Endodermal cell (in vitro differentiated cells): ENCODE data around the gene ZNF579. TPM values are rescaled to one million over a fixed set of nuclear protein-coding genes. Genes with fewer than 3 reads are reported as not detected.
"Not testable (repeated sequence)": the region's sequence is repeated elsewhere in the genome, so short reads cannot be mapped to it uniquely, and the experiment has no call there.

ENCODE experiments used
- DNase-seq: peaks from one replicate; pipeline ENCODE4 v3.0.0-alpha.2; 2017
- H3K27ac ChIP-seq: 2 replicates; pipeline ENCODE4 v1.5.1; 2013; ENCODE audit warnings: mild to moderate bottlenecking, low read depth, low read length, moderate library complexity
- H3K27me3 ChIP-seq: 2 replicates; pipeline ENCODE4 v1.6.1; 2013; ENCODE audit warnings: mild to moderate bottlenecking, low read length, moderate library complexity; ENCODE audit not compliant: insufficient read depth, control insufficient read depth, poor library complexity, severe bottlenecking
- H3K36me3 ChIP-seq: 2 replicates; pipeline ENCODE4 v1.7.0; 2013; ENCODE audit warnings: mild to moderate bottlenecking, low read length, moderate library complexity; ENCODE audit not compliant: control insufficient read depth, insufficient read depth
- H3K4me1 ChIP-seq: one replicate; pipeline ENCODE4 v1.7.0; 2013; ENCODE audit warnings: low read length; ENCODE audit not compliant: control insufficient read depth, insufficient read depth
- H3K4me3 ChIP-seq: 2 replicates; pipeline ENCODE4 v1.5.1; 2013; ENCODE audit warnings: mild to moderate bottlenecking, low read length, moderate library complexity
- H3K9ac ChIP-seq: 2 replicates; pipeline ENCODE4 v1.6.1; 2013; ENCODE audit warnings: mild to moderate bottlenecking, low read length, moderate library complexity; ENCODE audit not compliant: poor library complexity, severe bottlenecking; ENCODE audit errors: extremely low read depth
- H3K9me3 ChIP-seq: 2 replicates; pipeline ENCODE4 v1.6.1; 2013; ENCODE audit warnings: mild to moderate bottlenecking, low read length, moderate library complexity; ENCODE audit not compliant: control insufficient read depth
- H3K27ac Mint-ChIP-seq: 2 replicates; pipeline ENCODE4 v1.8.0; 2020; ENCODE audit warnings: mixed read lengths
- H3K27me3 Mint-ChIP-seq: 2 replicates; pipeline ENCODE4 v1.8.0; 2021; ENCODE audit warnings: mild to moderate bottlenecking, mixed read lengths; ENCODE audit not compliant: insufficient read depth
- H3K36me3 Mint-ChIP-seq: 2 replicates; pipeline ENCODE4 v1.8.0; 2020; ENCODE audit warnings: low read depth, mixed read lengths
- H3K4me1 Mint-ChIP-seq: 2 replicates; pipeline ENCODE4 v1.8.0; 2020; ENCODE audit warnings: mixed read lengths
- H3K4me3 Mint-ChIP-seq: 2 replicates; pipeline ENCODE4 v1.8.0; 2020; ENCODE audit warnings: mild to moderate bottlenecking, moderate library complexity, mixed read lengths
- H3K9me3 Mint-ChIP-seq: 2 replicates; pipeline ENCODE4 v1.8.0; 2020; ENCODE audit warnings: mild to moderate bottlenecking, mixed read lengths
- WGBS, 2 experiments: methylation state at CpG; one replicate each; pipeline versions ENCODE4 v1.1.5 to v1.1.7; 2013; ENCODE audit warnings: missing lambda C conversion rate in 2 of 2, mixed read lengths in 1 of 2; ENCODE audit not compliant: insufficient coverage in 1 of 2, insufficient read length in 1 of 2; 5-methylcytosine and 5-hydroxymethylcytosine counted together
- total RNA-seq, 2 donors: library from RNA; stranded (reverse); fragmentation: NEBNext Ultra II Directional in 1 of 2; extraction: Animal tissue kit (Norgen Biotek cat#: 25700) in 1 of 2; gene quantifications; 2 replicates in 1 of 2; 3 replicates in 1 of 2; pipeline ENCODE4 v1.2.1, GENCODE V29; 2021
- TF ChIP-seq, protein P1 (sequence below): fragments of 200-600 bp; sonication (generic); conservative IDR thresholded peaks from 2 replicates; pipeline ENCODE4 v1.5.0; 2021; ENCODE audit warnings: antibody characterized with exemption, mild to moderate bottlenecking

ZNF579 gene
- total RNA-seq, 2 donors from 2014 or later, result 27.5 to 30.7 TPM

DNA sequence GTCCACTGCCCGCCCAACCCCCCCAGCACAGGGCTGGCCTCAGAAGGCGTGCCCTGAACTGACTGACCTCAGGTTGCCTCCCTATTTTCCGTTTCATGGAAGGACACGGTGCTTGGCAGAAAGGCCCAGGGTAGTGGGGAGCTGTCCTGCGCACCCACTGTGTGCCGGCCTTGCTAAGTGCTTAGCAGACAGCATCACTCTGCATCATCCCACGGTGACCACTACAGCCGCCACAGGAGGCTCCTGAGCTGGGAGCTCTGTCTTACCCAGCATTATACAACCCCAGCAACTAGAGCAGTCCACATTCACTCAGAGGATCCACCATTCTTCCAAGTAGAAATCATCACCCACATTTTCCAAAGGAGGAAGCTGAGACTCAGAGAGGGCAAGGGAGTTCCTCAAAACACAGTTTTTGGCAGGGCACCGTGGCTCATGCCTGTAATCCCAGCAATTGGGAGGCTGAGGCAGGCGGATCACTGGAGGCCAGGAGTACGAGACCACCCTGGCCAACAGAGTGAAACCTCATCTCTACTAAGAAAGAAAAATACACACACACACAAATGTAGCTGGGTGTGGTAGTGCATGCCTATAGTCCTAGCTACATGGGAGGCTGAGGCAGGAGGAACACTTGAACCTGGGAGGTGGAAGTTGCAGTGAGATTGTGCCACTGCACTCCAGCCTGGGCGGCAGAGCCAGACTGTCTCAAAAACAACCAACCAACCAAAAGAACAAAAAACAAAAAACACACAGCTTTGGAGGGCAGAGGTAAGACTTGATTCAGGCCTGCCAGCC lies 45.3 kb downstream of the ZNF579 start:
- DNase-seq, result no peak
- Histone ChIP-seq H3K9ac (no peak overlapping the region), H3K27ac (no peak overlapping the region), H3K27me3 (no peaks in the 10 kb centered on the region), H3K4me3 (no peak overlapping the region), H3K36me3 (no peaks in the 10 kb centered on the region), H3K9me3 (no peaks in the 10 kb centered on the region), H3K4me1 (no peaks in the 10 kb centered on the region)
- Mint-ChIP-seq H3K36me3 (no peaks in the 10 kb centered on the region), H3K27me3 (no peaks in the 10 kb centered on the region), H3K4me3 (no peak overlapping the region), H3K27ac (no peak overlapping the region), H3K4me1 (no peaks in the 10 kb centered on the region), H3K9me3 (no peaks in the 10 kb centered on the region)
- WGBS, 2 experiments, result 85 to 93% methylated on average over 7 to 12 of the region's 12 CpGs
- TF ChIP-seq, protein P1, sequence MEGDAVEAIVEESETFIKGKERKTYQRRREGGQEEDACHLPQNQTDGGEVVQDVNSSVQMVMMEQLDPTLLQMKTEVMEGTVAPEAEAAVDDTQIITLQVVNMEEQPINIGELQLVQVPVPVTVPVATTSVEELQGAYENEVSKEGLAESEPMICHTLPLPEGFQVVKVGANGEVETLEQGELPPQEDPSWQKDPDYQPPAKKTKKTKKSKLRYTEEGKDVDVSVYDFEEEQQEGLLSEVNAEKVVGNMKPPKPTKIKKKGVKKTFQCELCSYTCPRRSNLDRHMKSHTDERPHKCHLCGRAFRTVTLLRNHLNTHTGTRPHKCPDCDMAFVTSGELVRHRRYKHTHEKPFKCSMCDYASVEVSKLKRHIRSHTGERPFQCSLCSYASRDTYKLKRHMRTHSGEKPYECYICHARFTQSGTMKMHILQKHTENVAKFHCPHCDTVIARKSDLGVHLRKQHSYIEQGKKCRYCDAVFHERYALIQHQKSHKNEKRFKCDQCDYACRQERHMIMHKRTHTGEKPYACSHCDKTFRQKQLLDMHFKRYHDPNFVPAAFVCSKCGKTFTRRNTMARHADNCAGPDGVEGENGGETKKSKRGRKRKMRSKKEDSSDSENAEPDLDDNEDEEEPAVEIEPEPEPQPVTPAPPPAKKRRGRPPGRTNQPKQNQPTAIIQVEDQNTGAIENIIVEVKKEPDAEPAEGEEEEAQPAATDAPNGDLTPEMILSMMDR, result no peak

DNA sequence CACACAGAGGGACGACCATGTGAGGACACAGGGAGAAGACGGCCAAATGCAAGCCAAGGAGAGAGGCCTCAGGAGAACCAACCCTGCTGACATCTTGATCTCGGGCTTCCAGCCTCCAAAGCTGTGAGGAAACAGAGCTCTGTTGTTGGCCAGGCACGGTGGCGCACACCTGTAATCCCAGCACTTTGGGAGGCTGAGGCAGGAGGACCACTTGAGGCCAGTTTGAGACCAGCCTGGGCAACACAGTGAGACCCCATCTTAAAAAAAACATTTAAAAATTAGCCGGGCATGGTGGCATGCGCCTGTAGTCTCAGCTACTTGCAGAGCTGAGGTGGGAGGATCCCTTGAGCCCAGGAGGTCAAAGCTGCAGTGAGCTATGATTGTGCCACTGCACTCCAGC lies 46.4 kb downstream of the ZNF579 start:
- not testable (repeated sequence) for H3K36me3 Mint-ChIP-seq, DNase-seq, H3K4me1 ChIP-seq, H3K27me3 ChIP-seq, H3K9me3 ChIP-seq, H3K4me1 Mint-ChIP-seq, H3K4me3 ChIP-seq, H3K27ac Mint-ChIP-seq, H3K27ac ChIP-seq, H3K9me3 Mint-ChIP-seq, H3K27me3 Mint-ChIP-seq, H3K36me3 ChIP-seq, H3K9ac ChIP-seq, H3K4me3 Mint-ChIP-seq
- WGBS, 2 experiments, result 91 to 94% methylated on average over 6 to 7 of the region's 7 CpGs

DNA sequence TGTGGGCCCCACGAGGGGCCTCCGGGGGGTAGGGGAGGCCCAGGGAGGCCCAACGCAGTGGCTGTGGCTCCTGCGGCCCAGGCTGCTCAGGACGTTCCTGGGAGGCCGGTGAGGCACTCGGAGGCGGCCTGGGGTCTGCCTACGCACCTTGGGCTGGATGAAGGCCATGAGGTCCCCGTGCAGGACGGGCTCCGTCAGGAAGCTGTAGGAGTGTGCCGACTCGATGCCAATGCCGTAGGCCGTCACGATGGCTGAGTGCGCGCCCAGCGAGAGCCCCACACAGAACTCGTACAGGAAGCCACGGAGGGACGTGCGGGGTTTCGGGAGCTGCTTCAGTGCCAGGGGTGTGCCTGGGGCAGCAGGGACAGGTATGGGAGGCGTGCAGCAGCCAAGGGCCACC lies 49.7 kb downstream of the ZNF579 start:
- DNase-seq, result no peak
- Histone ChIP-seq H3K9ac (no peak overlapping the region), H3K27me3 (no peaks in the 10 kb centered on the region), H3K27ac (no peak overlapping the region), H3K9me3 (no peaks in the 10 kb centered on the region), H3K36me3 (no peaks in the 10 kb centered on the region), H3K4me3 (no peak overlapping the region), H3K4me1 (peaks cover 10% of the 10 kb centered on the region)
- H3K27ac Mint-ChIP-seq, result no peak overlapping the region
- H3K27me3 Mint-ChIP-seq, result no peaks in the 10 kb centered on the region
- H3K4me3 Mint-ChIP-seq, result no peak overlapping the region
- no peaks in the 10 kb centered on the region for H3K4me1 Mint-ChIP-seq
- 96% methylated on average over 23 to 26 of the region's 26 CpGs for WGBS, 2 experiments
- peaks cover 3% of the 10 kb centered on the region for H3K36me3 Mint-ChIP-seq
- no peaks in the 10 kb centered on the region for H3K9me3 Mint-ChIP-seq
- TF ChIP-seq, protein P1, result no peak
